SW480 (cell line): ENCODE data around the gene IL17REL.

Source experiments
- DNase-seq: peaks from one replicate; pipeline ENCODE4 v3.0.0-alpha.2; 2016; ENCODE audit warnings: low spot score

The IL17REL gene

GRCh38 chr22:50012211-50013181, at the start of gene IL17REL:
TSS of gene IL17REL (minus strand) at chr22:50012765. CDS start at chr22:50012646, 119 bp downstream.
- DNase-seq: no peak

DNA sequence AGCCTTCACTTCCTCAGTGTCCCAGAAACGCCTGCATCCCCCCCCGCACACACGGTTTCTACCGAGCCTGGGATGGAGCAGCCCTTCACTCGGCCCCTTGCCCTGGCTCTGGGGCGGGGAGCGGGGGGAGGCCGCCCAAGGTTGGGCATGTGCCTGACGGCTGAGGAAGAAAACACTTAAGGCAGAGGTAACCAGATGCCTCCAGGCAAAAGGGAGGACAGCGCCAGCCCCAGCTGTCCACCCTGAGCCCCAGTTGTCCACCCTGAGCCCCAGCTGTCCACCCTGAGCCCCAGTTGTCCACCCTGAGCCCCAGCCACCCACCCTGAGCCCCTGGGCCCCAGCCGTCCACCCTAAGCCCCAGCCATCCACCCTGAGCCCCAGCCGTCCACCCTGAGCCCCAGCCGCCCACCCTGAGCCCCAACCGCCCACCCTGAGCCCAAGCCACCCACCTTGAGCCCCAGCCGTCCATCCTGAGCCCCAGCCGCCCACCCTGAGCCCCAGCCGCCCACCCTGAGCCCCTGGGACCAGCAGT, 49.3 kb upstream of the IL17REL start:
- no peak for DNase-seq

DNA sequence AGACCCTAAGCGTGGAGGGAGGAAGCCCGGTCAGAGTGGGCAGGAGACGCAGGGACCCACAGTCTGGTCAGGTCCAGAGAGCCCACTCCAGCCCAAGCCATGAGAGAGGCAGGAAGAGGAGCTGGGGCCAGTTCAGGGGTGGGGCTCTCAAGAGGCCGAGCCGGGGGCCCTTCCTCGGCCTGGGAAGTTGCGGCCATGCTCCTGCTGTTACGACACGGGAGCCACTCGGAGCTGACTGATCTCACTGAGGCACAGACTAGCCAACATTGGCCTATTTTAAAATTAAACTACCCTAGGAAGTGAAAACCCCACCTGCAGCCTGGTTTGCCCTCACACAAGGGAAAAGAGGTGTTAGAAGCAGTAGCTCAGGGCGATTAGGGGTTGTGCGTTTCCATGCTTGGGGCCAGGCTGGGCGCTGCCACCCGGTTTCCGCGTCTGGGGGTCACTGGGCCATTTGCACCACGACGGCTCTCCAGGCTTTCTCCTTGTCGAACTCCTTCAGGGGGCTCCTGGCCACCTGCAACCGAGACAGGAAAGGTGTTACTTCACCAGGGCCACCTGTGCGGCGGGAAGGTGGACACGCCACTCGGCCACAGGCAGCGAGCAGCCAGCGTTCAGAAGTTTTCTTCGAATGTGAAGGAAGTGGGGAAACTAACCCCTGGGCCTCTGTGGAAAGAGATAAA, 48.7 kb upstream of the IL17REL start:
- no peak for DNase-seq

DNA sequence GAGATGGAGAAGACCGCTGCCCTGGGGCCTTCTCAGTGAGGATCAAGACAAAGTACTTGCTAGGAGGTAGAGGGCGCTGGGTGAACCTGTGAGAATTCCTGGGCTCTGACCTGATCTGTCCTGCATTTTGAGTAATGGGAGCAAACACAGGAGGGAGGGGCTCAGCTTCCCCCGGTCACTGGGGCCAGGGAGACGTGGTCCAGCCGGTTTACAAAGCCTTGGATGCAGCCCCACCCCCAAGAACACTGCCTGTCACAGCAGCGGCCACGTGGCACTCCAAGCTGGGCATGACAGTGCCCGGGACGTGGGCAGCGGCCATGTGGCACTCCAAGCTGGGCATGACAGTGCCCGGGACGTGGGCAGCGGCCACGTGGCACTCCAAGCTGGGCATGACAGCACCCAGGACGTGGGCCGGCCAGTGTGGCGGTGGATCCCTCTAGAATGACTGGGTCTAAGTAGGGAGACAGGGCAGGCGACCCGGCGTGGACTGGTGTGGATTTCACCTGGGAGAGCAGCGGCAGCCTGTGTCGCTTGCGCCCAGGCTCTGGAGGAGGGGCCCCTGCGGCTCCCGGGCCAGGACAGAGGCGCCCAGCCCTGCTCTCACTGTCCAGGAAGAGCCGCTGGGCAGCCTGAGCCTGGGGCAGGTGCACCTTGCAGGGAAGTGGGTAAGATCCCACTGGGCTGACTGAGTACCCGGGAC, 48.0 kb upstream of the IL17REL start:
- no peak for DNase-seq

DNA sequence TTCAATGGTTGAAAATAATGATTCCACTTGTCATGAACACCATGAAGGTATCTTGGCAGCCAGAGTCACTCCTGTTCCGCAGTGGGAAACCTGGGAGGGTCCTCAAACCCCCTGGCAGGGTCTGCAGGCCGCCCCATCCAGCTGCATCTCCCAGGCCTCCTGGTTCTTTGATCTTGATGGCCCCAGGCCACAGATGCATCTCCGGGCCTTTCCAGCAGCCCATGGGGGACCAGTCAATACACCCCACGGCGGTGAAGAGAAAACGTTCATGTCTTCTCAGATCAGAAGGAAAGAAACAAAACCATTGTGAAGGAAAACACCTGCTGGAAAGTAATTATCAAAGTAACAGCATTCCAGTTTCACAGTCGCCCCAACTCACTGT, 47.3 kb upstream of the IL17REL start:
- no peak for DNase-seq

DNA sequence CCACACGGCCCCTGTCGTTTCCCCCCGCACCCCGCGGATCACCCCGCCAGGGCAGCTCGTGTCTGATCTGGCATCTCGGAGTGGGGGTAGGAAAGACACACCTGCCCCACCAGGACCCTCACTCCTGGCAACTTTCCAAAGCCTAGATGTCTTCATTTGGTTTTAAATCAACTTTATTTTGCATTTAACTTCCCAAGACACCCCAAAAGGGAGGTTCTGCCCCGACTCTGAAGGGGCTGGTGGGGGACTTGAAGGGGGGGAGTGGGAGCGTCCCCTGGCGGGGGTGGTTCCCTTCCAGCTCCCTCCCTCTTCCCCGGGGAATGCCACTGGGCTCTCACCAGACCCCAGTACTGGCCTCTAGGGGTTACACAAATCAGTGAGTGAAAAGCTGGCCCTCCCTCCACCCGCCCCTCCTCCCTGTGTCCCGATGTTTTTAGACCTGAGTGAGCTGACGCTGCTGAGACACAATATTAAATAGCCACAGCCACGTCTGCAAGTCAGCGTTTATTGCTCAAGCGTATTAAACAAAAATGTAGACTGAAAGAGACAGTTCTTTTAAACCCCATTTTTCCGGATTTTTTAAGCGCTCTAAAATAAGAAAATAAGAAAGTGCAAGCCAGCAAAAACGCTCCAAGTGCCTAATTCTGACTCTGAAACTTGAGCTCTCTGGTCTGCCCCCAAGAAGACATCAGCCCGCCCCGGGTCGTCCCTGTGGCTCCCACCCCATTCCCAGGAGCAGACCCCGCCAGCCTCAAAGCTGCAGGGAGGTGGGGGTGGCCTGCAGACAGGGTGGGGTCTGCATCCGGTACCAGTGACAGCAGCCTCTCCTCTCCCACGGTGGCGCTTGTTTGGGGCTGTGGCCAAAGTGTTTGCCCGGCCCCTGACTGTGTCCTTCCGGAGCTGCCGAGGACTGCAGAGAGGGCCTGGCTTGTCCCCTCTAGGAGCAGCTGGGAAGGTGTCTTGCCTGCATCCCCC, 46.6 kb upstream of the IL17REL start:
- DNase-seq: no peak

- no peak for DNase-seq
Measured at GRCh38 chr22:50058061-50058905, 45.7 kb upstream of the IL17REL start, which contains the start of gene TTLL8. TSS of gene TTLL8 (minus strand) at chr22:50058298.

GRCh38 chr22:50057278-50058060, 44.9 kb upstream of the IL17REL start:
- no peak for DNase-seq

DNA sequence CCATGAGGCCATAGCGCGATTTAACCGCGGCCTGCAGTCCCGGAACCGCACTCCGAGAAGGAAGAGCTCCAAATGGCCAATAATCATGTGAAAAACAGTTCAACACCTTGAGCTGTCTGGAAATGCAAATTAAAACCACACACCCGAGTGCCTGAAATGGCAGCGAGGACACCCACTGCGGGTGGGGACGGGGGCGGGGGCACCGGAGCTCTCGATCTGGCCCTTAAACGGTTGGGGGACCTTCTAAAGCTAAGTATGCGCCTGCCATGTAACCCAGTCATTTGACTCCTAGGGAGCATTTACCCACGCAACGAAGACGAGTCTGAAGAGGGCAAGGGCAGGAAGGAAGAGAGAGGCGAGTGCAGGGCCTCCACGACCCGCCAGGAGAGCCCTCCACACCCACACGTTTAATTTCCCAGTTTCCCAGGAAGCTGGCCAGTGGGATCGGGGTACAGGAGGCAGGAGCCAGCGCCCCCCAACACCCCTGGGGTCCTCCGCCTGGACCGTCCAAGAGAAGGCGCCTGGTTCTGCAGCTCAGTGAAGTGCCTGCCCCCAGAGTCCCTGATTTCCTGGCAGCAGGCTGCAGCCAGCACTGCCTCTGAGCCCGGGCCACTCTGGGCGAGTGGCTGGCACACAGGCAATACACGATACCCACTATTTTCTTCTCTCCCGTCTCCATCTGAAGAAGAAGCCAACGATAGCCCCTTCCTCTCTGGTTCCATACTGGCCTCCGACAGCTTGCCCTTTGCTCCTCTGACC, 43.8 kb upstream of the IL17REL start:
- no peak for DNase-seq

DNA sequence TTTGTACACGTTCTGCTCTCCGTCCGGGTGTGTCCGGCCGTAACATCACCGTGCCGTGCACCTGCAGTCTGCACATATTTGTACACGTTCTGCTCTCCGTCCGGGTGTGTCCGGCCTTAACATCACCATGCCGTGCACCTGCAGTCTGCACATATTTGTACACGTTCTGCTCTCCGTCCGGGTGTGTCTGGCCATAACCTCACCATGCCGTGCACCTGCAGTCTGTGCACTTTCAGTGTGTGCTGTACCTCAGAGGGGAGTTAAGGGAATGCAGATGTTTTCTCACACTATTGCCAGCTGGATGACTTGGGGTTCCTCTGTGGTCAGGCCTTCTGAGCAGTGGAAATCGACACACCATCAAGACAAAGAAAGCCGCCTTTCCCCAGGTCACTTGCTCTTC, 41.3 kb upstream of the IL17REL start:
- no peak for DNase-seq

- no peak for DNase-seq
Measured at GRCh38 chr22:50051930-50052329, 39.4 kb upstream of the IL17REL start.

DNA sequence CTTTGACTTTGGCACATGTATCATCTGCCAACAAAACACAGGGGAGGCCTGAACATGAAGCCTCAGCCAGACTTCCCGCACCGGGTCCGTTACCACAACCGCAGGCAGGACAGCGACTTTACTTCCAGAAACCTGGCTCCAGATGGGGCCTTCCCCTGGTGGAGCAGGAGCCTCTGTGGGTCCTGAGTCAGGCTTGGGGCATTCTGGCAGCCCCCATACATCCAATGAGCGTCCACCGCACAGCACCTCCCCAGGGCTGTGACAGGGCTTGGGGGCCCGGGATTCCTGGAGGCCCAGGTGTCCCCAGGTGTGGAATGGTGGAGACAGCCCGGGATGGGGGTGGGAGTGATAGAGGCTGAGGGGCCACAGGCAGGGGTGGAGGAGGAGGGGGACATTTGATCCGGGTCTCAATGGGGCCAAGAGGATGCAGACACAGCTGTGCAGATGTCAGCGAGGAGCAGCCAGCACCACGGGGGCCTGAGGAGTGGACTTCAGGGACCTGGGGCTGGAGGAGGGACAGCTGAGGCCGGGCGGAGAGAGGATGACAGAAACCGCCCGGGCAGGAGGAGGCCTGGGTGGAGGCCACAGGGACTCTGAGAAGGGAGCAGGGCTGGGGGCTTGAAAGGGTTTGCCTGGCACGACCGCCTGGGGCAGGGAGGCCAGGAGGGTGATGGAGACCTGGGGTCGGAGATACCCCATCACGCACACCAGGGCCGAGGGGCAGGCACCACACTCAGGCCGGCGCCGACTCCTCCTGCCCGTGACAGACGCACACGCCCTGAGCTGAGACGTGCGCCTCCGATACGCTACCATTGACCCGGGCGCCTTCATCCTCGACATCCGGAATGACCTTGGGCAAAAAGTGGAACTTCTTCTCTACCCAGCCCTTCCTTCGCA, 37.0 kb upstream of the IL17REL start:
- DNase-seq: no peak

- DNase-seq: no peak
Measured at GRCh38 chr22:50048836-50049235, 36.3 kb upstream of the IL17REL start.

DNA sequence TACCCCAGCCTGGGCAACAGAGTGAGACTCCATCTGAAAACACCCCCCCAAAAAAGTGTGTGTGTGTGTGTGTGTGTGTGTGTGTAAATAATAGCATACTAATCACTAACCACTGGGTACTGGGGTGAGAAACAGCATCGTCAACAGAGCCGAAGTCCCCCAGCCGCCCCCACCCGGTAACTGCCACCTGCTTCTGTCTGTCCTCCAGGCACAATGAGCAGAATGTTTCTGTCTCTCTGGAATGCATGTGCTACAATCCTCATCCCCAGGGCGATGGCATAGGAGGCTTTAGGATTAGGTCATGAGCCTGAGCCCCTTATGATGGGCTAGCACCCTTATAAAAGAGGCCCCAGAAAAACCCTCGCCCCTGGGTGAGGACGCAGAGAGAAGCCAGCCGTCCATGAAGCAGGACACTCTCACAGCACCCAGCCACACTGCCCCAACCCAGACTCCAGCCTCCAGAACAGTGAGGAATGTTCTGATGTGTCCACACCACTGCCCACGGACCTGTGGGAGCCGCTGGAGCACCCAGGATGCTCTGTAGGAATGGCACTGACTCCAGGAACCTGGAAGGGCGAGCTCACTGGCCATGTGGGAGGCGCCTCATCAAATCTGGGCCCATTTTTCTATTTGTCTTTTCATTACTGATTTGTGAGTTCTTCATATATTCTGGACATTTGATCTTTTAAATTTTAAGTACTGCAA, 35.6 kb upstream of the IL17REL start:
- no peak for DNase-seq

DNA sequence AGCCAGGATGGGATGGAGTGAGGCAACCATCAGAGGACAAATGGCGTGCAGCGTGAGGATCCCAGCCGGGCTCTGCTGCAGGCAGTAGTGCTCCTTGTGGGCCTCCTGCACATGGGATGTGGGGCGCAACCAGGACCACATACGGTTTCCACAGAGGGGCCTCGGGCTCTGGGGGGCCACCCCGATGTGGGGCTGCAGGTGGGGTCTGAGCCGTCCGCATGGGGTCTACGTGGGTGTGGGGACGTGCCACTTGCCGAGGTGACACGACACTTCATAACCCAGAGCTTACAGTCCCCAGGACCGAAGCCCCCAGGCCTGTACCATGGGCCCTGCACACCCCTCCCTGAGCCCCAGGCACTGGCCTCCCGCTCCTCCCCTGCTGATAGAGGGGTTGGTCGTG, 34.8 kb upstream of the IL17REL start:
- DNase-seq: no peak

- no peak for DNase-seq
Measured at GRCh38 chr22:50046481-50047245, 34.1 kb upstream of the IL17REL start.
